Neutrophil (primary cell): ENCODE data around the gene PIAS1.
A peak's percentile ranks its signal among the peaks of the same experiment; 100 is the strongest.

Source experiments
- H3K27ac ChIP-seq: fragments of 200-600 bp; sonication (generic); 2 replicates; pipeline ENCODE4 v1.5.1; 2016; ENCODE audit warnings: mild to moderate bottlenecking, moderate library complexity
- H3K27me3 ChIP-seq: fragments of 200-600 bp; sonication (generic); 2 replicates; pipeline ENCODE4 v1.6.0; 2016; ENCODE audit warnings: mild to moderate bottlenecking
- H3K36me3 ChIP-seq: fragments of 200-600 bp; sonication (generic); 2 replicates; pipeline ENCODE4 v1.5.1; 2017
- H3K4me1 ChIP-seq, 2 experiments: fragments of 200-600 bp in 1 of 2; sonication (generic) in 1 of 2; 1 replicate in 1 of 2; 2 replicates in 1 of 2; pipeline versions ENCODE4 v1.5.1 to v1.6.1; 2013 to 2016; ENCODE audit warnings: low read depth in 1 of 2, low read length in 1 of 2, mild to moderate bottlenecking in 1 of 2, moderate library complexity in 1 of 2; ENCODE audit not compliant: control insufficient read depth in 1 of 2, insufficient read depth in 1 of 2
- H3K4me3 ChIP-seq, 2 experiments: fragments of 200-600 bp in 1 of 2; sonication (generic) in 1 of 2; 1 replicate in 1 of 2; 2 replicates in 1 of 2; pipeline ENCODE4 v1.5.1; 2013 to 2016; ENCODE audit warnings: low read depth in 1 of 2, low read length in 1 of 2, mild to moderate bottlenecking in 1 of 2, moderate library complexity in 1 of 2
- H3K9me3 ChIP-seq: fragments of 200-600 bp; sonication (generic); 2 replicates; pipeline ENCODE4 v1.5.1; 2016
- TF ChIP-seq, protein P1 (sequence below): fragments of 200-600 bp; sonication (generic); IDR thresholded peaks from 2 replicates; pipeline ENCODE4 v1.5.1; 2016; ENCODE audit warnings: antibody characterized with exemption

PIAS1 gene

DNA sequence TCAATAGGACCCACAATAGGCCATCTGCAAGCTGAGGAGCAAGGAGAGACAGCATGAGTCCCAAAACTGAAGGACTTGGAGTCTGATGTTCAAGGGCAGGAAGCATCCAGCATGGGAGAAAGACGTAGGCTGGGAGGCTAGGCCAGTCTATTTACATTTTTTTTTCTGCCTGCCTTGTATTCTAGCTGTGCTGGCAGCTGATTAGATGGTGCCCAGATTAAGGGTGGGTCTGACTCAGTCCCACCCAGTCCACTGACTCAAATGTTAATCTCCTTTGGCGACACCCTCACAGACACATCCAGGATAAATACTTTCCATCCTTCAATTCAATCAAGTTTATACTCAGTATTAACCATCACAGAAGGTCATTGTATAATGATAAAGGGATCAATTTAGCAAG is 15.9 kb upstream of the PIAS1 start:
- TF ChIP-seq, protein P1, sequence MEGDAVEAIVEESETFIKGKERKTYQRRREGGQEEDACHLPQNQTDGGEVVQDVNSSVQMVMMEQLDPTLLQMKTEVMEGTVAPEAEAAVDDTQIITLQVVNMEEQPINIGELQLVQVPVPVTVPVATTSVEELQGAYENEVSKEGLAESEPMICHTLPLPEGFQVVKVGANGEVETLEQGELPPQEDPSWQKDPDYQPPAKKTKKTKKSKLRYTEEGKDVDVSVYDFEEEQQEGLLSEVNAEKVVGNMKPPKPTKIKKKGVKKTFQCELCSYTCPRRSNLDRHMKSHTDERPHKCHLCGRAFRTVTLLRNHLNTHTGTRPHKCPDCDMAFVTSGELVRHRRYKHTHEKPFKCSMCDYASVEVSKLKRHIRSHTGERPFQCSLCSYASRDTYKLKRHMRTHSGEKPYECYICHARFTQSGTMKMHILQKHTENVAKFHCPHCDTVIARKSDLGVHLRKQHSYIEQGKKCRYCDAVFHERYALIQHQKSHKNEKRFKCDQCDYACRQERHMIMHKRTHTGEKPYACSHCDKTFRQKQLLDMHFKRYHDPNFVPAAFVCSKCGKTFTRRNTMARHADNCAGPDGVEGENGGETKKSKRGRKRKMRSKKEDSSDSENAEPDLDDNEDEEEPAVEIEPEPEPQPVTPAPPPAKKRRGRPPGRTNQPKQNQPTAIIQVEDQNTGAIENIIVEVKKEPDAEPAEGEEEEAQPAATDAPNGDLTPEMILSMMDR: no peak
- H3K4me3 ChIP-seq: no peak overlapping the region
- H3K4me1 ChIP-seq: peaks cover 33 to 86% of the 10 kb centered on the region in 2 experiments
- H3K9me3 ChIP-seq: no peaks in the 10 kb centered on the region
- no peaks in the 10 kb centered on the region for H3K36me3 ChIP-seq
- H3K27me3 ChIP-seq: no peaks in the 10 kb centered on the region
- H3K27ac ChIP-seq: peak overlapping the region; percentile 51

DNA sequence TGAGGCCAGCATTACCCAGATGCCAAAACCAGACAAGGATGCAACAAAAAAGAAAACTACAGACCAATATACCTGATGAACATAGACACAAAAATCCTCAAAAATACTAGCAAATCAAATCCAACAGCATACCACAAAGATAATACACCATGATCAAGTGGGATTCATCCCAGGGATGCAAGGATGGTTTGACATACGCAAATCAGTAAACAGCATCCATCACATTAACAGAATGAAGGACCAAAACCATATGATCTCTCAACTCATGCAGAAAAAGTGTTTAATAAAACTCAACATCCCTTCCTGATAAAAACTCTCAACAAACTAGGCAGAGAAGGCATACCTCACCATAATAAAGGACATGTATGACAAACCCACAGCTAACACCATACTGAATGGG is 14.0 kb upstream of the PIAS1 start:
- H3K27ac ChIP-seq: no peak overlapping the region
- H3K9me3 ChIP-seq: no peaks in the 10 kb centered on the region
- TF ChIP-seq, protein P1: no peak
- H3K4me1 ChIP-seq: peaks cover 19 to 67% of the 10 kb centered on the region in 2 experiments
- no peaks in the 10 kb centered on the region for H3K27me3 ChIP-seq
- H3K36me3 ChIP-seq: no peaks in the 10 kb centered on the region
- no peak overlapping the region for H3K4me3 ChIP-seq

DNA sequence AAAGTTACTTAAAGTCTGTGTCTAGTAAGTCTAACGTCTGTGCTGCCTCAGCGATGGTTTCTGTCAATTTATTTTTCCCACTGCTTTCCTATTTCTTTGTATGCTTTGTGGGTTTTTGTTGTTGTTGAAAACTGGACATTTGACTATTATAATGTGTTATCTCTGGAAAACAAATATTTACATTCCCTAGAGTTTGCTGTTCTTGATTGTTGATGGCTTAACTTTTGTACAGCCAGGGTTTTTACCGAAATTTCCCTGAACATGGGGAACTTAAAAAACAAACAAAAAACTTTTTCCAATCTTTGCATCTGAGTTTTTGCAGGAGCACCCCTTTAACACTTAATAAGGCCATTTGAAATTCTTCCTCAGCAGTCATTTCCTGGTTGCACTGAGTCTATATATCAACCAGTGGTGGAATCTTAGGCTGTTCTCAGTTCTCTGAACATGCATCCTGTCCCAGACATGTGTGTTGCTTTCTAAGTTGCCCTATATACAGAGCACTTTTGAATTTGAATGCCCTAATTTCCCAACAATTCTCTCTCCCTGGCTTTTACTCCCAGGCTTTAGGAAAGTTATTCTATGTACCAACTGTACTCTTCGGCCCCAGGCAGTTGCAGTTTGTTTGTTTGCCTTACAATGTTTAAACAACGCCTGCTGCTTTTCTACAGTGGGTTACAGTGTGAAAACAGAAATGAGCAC is 11.8 kb upstream of the PIAS1 start:
- Histone ChIP-seq H3K9me3 (no peaks in the 10 kb centered on the region), H3K4me1 (peaks cover 14 to 47% of the 10 kb centered on the region in 2 experiments), H3K27ac (peak overlapping the region; percentile 59), H3K27me3 (no peaks in the 10 kb centered on the region), H3K36me3 (no peaks in the 10 kb centered on the region), H3K4me3 (no peak overlapping the region)
- TF ChIP-seq, protein P1: no peak

DNA sequence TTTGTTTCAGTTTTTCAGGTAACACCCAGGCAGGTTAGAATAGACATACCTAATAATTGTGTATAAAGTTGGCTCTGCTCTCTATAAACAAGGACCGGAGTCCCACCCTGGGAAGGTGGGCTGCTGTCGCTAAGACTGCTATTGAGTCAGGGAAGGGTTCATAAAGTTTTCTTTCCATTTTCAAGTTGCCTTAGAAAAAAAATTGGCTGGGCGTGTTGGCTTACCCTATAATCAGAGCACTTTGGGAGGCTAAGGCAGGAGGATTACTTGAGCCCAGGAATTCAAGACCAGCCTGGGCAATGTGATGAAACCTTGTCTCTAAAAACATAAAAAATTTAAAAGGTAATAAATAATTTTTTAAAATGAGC is 11.3 kb upstream of the PIAS1 start:
- H3K27ac ChIP-seq: peak overlapping the region; percentile 59
- no peaks in the 10 kb centered on the region for H3K27me3 ChIP-seq
- H3K4me3 ChIP-seq: no peak overlapping the region
- H3K9me3 ChIP-seq: no peaks in the 10 kb centered on the region
- H3K4me1 ChIP-seq: peaks cover 14 to 41% of the 10 kb centered on the region in 2 experiments
- TF ChIP-seq, protein P1: no peak
- no peaks in the 10 kb centered on the region for H3K36me3 ChIP-seq

DNA sequence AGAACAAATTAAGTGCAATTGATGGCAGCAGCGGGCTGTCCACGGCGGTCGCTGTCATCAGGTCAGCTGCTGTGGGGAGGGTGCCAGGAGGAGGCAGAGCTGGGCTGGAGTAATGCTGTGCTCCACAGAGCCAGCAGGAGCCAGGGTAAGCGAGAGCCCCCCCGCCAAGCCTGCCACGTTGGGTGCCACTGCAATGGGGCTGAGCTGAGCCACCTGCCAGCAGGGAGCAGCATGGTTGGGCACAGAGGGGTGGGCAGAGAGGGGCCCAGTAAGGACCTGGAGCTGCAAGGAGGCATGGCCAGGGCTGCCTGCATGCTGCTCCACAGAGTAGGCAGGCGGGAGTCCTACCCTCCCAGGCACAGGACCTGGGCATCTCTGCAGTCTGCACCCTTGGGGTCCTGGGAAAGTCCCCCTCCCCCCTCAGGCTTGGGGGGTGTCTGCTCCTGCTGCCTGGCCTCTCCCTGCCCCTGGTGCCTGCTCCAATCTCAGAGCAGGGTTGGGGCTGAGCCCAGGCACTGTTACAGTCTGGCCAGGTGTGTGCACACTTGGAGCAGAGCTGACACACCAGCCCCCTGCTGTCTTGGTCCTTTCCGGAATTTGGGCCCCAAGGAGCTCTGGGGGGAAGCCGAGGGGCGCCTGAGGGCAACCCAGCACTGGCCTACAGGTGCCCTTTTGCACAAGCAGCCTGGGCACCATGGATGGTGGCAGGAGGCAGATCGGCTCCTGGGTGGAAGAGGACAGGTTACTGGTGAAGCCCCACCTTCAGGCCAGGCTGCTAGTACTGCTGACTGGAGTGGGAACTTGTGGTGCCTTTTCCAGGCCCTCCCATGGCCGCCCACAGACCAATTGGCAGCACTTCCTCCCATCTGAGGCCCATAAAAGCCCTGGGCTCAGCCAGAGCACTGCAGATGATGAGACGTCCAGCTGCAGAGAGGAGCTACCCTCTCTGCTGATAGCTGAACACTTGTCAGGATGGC is 8.5 kb upstream of the PIAS1 start:
- Histone ChIP-seq H3K36me3 (no peaks in the 10 kb centered on the region), H3K27ac (no peak overlapping the region), H3K4me1 (peaks cover 0 to 19% of the 10 kb centered on the region in 2 experiments), H3K27me3 (no peaks in the 10 kb centered on the region), H3K4me3 (no peak overlapping the region), H3K9me3 (no peaks in the 10 kb centered on the region)
- TF ChIP-seq, protein P1: no peak
